ENCODE measurements around the gene ABCB7.
"Not testable (repeated sequence)": the region's sequence is repeated elsewhere in the genome, so short reads cannot be mapped to it uniquely, and the experiment has no call there.

The ABCB7 gene

GRCh38 chrX:75086731-75087195, 69.3 kb downstream of the ABCB7 start:
- DNase-seq, result peak; percentile 40

- no peak for DNase-seq
These were observed 71.3 kb downstream of the ABCB7 start for GRCh38 chrX:75084757-75085156.

GRCh38 chrX:75076429-75076828, 79.7 kb downstream of the ABCB7 start:
- DNase-seq, result no peak

- DNase-seq, result no peak
These were observed 81.6 kb downstream of the ABCB7 start for GRCh38 chrX:75074475-75074874.

GRCh38 chrX:75071334-75071733, 84.7 kb downstream of the ABCB7 start:
- DNase-seq, result no peak

GRCh38 chrX:75067931-75068330, 88.2 kb downstream of the ABCB7 start:
- no peak for DNase-seq

GRCh38 chrX:75061701-75062100, 94.4 kb downstream of the ABCB7 start:
- DNase-seq, result no peak

- no peak for DNase-seq
These were observed 105.0 kb downstream of the ABCB7 start for GRCh38 chrX:75051047-75051446.

- no peak for DNase-seq
These were observed 110.7 kb downstream of the ABCB7 start for GRCh38 chrX:75045369-75045768.

GRCh38 chrX:75044142-75044541, 111.9 kb downstream of the ABCB7 start:
- DNase-seq, result not testable (repeated sequence)

GRCh38 chrX:75038925-75039324, 117.2 kb downstream of the ABCB7 start:
- DNase-seq, result no peak

Measured in MV-4-11 (cell line).